Stimulated activated CD8-positive, alpha-beta memory T cell treated with anti-CD3 and anti-CD28 coated beads, Interleukin-4, amount 100 ng/mL, for 24 hours (primary cell): Measurements from ENCODE around the gene PPP1R14C.
"Not testable (repeated sequence)": the region's sequence is repeated elsewhere in the genome, so short reads cannot be mapped to it uniquely, and the experiment has no call there.

Source experiments
- DNase-seq: peaks from one replicate; pipeline ENCODE4 v3.0.0-alpha.2; 2020; ENCODE audit warnings: low read depth

Gene PPP1R14C

GRCh38 chr6:150169181-150169580 is 26.3 kb downstream of the PPP1R14C start:
- no peak for DNase-seq

GRCh38 chr6:150169609-150170008 is 26.8 kb downstream of the PPP1R14C start:
- peak; percentile 8 for DNase-seq

DNA sequence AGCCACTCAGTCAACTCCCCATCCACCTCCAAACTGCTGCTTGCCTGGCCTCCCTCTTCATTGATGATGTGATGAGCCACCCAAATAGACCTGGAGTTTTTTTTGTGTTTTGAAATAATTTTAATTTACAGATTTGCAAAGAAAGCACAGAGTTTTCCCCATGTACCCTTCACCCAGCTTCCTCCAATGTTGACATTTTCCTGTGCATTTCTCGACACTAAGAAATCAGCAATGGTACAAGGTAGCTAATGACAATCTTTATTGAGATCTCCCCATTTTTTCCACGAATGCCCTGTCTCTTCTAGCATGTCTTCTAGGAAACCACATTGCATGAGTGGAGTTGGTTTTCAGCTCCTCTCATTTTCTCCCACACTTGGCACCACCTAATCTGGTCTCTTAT is 30.1 kb downstream of the PPP1R14C start:
- no peak for DNase-seq

GRCh38 chr6:150175586-150176151 is 32.8 kb downstream of the PPP1R14C start:
- no peak for DNase-seq

GRCh38 chr6:150176152-150176551 is 33.3 kb downstream of the PPP1R14C start:
- no peak for DNase-seq

DNA sequence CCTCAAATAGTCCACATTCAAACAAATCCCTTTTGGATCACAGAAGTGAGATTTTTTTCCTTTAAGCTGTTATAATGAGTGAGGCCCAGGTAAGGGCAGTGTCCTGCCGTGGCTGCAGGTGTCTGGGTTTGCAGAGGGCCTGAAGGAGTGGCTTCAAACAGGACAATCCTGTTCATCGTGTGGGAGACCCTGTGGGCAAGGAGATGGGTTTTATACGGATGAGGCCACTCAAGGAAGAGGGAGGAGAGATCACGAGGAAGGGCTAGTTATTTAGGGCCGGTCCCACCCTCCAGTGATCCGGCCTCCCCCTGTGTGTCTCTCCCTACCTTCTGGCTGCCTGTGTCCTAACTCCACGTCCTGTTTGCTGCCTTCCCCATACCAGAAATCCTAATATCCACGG is 33.8 kb downstream of the PPP1R14C start:
- no peak for DNase-seq

DNA sequence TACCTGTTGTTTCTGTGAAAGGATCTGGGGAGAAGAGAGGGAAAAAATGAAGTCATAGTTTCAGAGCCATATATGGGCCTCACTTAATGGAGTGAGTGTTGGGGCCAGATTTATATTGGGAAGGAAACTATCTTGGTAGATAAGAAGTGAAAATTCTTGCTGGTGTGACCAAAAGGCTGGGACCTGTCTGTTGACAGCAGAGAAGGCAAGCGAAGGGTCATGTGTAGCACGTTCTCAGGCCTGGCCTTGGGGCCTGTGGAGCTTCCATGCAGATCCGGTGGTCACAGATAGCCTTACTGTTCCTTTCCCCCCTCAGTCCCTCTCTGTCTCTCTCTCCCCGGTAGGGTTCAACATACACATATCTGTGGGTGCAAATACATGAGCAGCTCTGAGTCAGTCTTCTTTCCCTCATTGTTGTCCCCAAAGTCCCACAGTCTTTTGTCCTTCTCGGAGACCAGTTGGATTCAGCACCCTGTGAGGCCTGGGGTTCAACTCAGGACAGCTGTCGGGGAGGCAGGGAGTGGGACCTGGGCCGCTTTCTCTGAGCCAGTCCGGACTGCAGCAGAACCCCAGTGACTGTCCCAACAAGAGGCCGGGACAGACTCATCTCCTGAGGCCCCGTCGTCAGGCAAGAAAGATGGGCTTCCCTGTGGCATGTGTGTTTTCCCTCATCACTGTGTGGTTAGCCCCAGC is 34.6 kb downstream of the PPP1R14C start:
- DNase-seq = no peak

- DNase-seq = no peak
Measured at GRCh38 chr6:150177952-150178520, 35.2 kb downstream of the PPP1R14C start.

- no peak for DNase-seq
Measured at GRCh38 chr6:150179030-150179429, 36.2 kb downstream of the PPP1R14C start.

DNA sequence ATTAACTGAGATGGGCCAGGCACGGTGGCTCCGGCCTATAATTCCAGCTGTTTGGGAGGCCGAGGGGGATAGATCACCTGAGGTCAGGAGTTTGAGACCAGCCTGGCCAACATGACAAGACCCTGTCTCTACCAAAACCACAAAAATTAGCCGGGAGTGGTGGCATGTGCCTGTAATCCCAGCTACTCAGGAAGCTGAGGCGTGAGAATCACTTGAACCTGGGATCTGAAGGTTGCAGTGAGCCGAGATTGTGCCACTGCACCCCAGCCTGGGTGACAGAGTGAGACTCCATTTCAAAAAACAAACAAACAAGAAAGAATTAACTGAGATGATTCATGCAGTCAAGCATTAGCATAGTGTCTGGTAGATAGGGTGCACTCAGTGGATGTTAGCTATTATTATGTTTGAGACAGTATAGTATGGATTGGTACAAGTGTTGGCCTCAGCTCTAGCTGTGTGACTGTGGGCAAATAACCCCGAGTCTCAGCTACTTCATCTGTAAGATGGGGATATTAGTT is 37.1 kb downstream of the PPP1R14C start:
- DNase-seq = not testable (repeated sequence)

GRCh38 chr6:150180517-150180916 is 37.7 kb downstream of the PPP1R14C start:
- no peak for DNase-seq

DNA sequence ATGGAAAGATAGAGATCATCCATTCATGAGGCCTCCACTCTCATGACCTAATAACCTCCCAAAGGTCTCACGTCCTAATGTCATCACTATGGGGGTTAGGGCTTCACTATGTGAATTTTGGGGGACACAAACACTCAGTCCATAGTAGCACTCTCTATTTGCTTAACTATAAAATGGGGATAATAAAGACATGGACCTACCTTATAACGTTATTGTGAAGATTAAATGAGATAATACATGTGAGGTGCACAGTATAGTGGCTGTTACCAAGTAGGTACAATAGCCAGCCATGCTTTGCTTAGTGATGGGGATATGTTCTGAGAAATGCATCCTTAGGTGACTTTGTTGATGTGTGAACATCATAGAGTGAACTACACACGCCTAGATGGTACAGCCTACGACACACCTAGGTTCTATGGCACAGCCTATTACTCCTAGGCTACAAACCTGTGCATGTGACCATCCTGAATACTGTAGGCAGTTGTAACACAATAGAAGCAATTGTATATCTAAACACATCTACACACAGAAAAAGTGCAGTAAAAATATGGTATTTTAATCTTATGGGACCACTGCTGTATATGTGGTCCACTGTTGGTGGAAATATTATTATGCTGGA is 39.7 kb downstream of the PPP1R14C start:
- DNase-seq = no peak

- DNase-seq = no peak
Measured at GRCh38 chr6:150183105-150183504, 40.3 kb downstream of the PPP1R14C start.

DNA sequence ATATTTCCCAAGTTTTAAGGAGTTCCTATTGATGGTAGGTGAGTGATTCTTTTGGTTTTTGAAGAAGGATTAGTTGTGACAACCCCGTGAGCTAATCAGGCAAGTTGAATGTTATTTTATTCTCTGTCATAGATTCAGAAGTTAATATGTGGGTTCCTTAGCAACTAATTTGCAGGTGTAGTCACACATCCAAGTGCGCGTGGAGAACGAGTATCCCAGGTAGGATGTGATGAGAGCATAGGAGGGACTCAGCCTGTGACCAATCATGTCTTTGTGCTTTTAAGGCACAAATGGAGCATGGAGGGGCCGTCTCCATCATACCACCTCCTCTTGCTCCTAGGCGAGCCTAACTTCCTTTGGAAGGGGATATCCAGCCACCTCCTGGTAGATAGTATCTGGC is 41.1 kb downstream of the PPP1R14C start:
- DNase-seq = no peak

DNA sequence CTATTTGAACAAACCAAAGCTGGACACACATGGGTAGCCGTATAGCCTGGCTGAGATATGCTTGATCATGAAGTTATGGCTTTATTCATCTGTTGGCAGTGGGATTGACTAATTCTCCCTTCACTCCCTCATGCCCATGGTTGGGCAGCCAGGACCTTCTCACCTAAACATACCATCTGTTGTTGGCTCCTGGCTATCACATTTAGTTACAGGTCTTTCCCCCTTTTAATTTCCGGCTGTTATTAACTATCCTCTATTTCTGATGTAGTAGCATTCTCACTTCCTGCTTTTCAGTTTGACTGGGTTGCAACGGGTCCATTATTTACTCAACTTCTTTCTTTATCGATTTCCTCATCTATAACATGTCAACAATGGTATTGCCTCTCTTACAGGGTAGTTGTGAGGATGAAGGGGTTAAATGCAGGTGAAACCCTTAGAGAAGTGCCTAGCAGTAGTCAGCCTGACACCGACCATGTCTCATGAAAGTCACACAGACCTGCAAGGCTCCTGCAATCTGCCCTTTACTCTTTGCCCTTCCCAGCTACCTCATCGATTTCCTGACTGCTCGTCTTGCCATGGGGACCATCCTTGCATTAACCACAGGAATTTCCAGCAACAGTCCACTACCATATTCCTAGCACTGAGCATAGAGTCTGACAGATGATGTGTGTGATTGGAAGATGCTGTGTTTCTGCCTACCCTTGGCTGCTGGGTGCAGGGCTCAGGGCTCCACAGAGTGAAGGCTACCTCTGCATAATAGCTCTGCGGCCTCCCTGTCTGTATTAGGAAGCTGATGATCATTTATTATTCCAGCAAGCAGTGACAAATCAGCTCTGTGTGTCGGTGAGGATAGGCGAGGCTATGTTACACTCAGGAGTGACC is 42.2 kb downstream of the PPP1R14C start:
- no peak for DNase-seq

DNA sequence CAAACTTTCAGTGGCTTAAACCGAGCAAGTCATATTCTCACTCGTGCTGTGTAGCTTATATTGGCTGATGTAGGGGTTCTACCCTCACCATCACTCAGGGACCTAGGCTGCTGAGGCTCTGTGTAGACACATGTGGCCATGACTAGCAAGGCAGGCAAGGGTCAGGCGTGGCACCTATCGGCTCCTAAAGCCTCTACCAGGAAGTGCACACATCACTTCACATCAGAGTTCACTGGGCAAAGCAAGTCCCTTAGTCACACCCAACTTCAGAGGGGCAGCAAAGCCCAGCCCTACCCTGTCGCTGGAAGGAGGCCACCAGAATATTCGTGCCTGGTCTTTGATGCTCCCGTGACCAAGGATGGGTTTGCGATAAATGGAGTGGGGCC is 42.9 kb downstream of the PPP1R14C start:
- DNase-seq = no peak

DNA sequence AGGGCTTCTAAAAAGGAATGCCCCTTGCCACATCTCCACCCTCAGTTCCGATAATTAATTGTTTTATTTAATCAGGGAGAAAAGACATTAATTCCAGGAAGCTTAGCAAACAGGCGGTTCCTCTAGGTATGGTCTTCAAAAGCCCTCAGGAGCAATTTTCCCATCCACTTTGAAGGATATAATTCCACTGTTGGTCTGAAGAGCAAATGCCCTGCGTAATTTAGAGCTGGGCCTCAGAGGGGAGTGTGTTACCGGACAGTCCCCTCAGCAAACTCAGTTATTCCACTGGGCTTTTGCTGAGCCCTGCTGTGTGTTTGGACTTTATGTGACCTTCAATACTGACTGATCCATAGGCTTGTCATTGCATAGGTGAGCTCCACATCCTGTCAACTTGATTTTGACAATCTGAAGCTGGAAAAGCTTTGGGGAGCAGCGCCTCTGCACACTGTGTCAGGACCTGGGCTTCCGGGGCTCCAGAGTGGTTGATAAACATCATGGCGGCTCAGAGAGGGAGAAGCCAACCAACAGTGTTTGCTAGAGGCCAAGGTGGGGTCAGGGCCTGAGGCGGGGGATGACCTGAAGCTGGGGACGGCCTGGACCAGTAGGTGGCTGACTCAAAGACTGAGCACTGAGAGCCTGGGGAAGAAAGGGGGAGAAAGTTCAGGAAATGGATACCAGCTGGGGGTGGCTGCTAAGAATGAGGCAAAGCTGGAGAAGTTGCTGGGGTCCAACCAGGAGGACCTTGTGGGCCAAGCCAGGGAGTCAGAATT is 43.5 kb downstream of the PPP1R14C start:
- no peak for DNase-seq

- not testable (repeated sequence) for DNase-seq
Measured at GRCh38 chr6:150187433-150187832, 44.6 kb downstream of the PPP1R14C start.

DNA sequence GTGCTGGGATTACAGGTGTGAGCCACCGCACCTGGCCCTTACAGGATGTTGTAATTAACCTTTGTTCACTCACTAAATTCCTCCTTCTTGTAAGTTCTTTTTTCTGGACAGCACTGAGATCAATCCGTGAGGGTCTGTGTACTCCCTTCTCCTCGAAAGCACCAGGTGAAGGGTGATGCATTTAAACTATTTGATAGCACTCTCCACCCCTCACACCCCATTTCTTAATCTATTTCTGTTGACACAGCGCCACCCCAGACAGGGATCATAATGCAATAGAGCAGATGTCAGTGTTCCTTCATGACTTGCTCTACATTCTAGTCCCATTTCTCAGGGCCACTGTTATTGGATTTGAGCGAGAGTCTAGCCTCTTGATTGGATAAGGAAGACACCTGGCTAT is 46.3 kb downstream of the PPP1R14C start:
- DNase-seq = no peak

- DNase-seq = no peak
Measured at GRCh38 chr6:150191809-150192208, 49.0 kb downstream of the PPP1R14C start.

GRCh38 chr6:150194195-150194594 is 51.4 kb downstream of the PPP1R14C start:
- no peak for DNase-seq
